Measurements from ENCODE around the gene ONECUT1. TPM values are rescaled to one million over a fixed set of nuclear protein-coding genes. Genes with fewer than 3 reads are reported as not detected.

Gene ONECUT1
- total and polyA plus RNA-seq, 3 experiments from 2014 or later = not detected

- Mint-ChIP-seq H3K4me3 (no peak overlapping the region), H3K27me3 (peaks cover 23 to 53% of the 10 kb centered on the region in 2 donors), H3K9me3 (no peaks in the 10 kb centered on the region), H3K4me1 (no peaks in the 10 kb centered on the region), H3K27ac (no peak overlapping the region), H3K36me3 (no peaks in the 10 kb centered on the region)
- CTCF ChIA-PET = no interaction called here
- Histone ChIP-seq H3K36me3 (ENCODE audit: insufficient read depth, low read length) (no peaks in the 10 kb centered on the region), H3K4me1 (ENCODE audit: insufficient read depth, low read length) (no peaks in the 10 kb centered on the region), H3K27me3 (ENCODE audit: insufficient read depth, low read length, poor library complexity, severe bottlenecking) (peaks cover 13% of the 10 kb centered on the region), H3K9me3 (ENCODE audit: low read length) (no peaks in the 10 kb centered on the region), H3K4me3 (ENCODE audit: low read length) (no peak overlapping the region), H3K27ac (ENCODE audit: low read depth, low read length) (no peak overlapping the region)
- DNase-seq = no peak
- POLR2A ChIA-PET = no interaction called here
These were observed 25.4 kb downstream of the ONECUT1 start for GRCh38 chr15:52764731-52765130.

GRCh38 chr15:52762621-52763020, 27.5 kb downstream of the ONECUT1 start:
- H3K36me3 ChIP-seq (ENCODE audit: insufficient read depth, low read length) = no peaks in the 10 kb centered on the region
- H3K36me3 Mint-ChIP-seq = no peaks in the 10 kb centered on the region
- H3K4me1 Mint-ChIP-seq = no peaks in the 10 kb centered on the region
- no peaks in the 10 kb centered on the region for H3K9me3 Mint-ChIP-seq
- H3K4me1 ChIP-seq (ENCODE audit: insufficient read depth, low read length) = no peaks in the 10 kb centered on the region
- H3K27me3 Mint-ChIP-seq = peaks cover 20 to 40% of the 10 kb centered on the region in 2 donors
- no peak overlapping the region for H3K27ac ChIP-seq (ENCODE audit: low read depth, low read length)
- no peak for DNase-seq
- ChIA-PET CTCF (no interaction called here), POLR2A (no interaction called here)
- H3K4me3 ChIP-seq (ENCODE audit: low read length) = no peak overlapping the region
- H3K9me3 ChIP-seq (ENCODE audit: low read length) = no peaks in the 10 kb centered on the region
- no peak overlapping the region for H3K27ac Mint-ChIP-seq
- H3K27me3 ChIP-seq (ENCODE audit: insufficient read depth, low read length, poor library complexity, severe bottlenecking) = peaks cover 15% of the 10 kb centered on the region
- no peak overlapping the region for H3K4me3 Mint-ChIP-seq

- no peaks in the 10 kb centered on the region for H3K9me3 ChIP-seq (ENCODE audit: low read length)
- Mint-ChIP-seq H3K27me3 (peaks cover 18 to 33% of the 10 kb centered on the region in 2 donors), H3K27ac (no peak overlapping the region), H3K36me3 (no peaks in the 10 kb centered on the region), H3K4me3 (no peak overlapping the region), H3K9me3 (no peaks in the 10 kb centered on the region), H3K4me1 (no peaks in the 10 kb centered on the region)
- POLR2A ChIA-PET = no interaction called here
- no peaks in the 10 kb centered on the region for H3K4me1 ChIP-seq (ENCODE audit: insufficient read depth, low read length)
- DNase-seq = no peak
- H3K27ac ChIP-seq (ENCODE audit: low read depth, low read length) = no peak overlapping the region
- CTCF ChIA-PET = no interaction called here
- no peak overlapping the region for H3K4me3 ChIP-seq (ENCODE audit: low read length)
- no peaks in the 10 kb centered on the region for H3K36me3 ChIP-seq (ENCODE audit: insufficient read depth, low read length)
- H3K27me3 ChIP-seq (ENCODE audit: insufficient read depth, low read length, poor library complexity, severe bottlenecking) = peaks cover 3% of the 10 kb centered on the region
These were observed 29.6 kb downstream of the ONECUT1 start for GRCh38 chr15:52760562-52760961.

GRCh38 chr15:52759969-52760368, 30.2 kb downstream of the ONECUT1 start:
- Mint-ChIP-seq H3K27ac (no peak overlapping the region), H3K27me3 (peaks cover 17 to 33% of the 10 kb centered on the region in 2 donors), H3K4me3 (no peak overlapping the region), H3K4me1 (no peaks in the 10 kb centered on the region), H3K36me3 (no peaks in the 10 kb centered on the region), H3K9me3 (no peaks in the 10 kb centered on the region)
- H3K9me3 ChIP-seq (ENCODE audit: low read length) = no peaks in the 10 kb centered on the region
- peaks cover 3% of the 10 kb centered on the region for H3K27me3 ChIP-seq (ENCODE audit: insufficient read depth, low read length, poor library complexity, severe bottlenecking)
- no peaks in the 10 kb centered on the region for H3K4me1 ChIP-seq (ENCODE audit: insufficient read depth, low read length)
- H3K4me3 ChIP-seq (ENCODE audit: low read length) = no peak overlapping the region
- no peak for DNase-seq
- H3K36me3 ChIP-seq (ENCODE audit: insufficient read depth, low read length) = no peaks in the 10 kb centered on the region
- CTCF ChIA-PET = no interaction called here
- POLR2A ChIA-PET = no interaction called here
- no peak overlapping the region for H3K27ac ChIP-seq (ENCODE audit: low read depth, low read length)

GRCh38 chr15:52757496-52757895, 32.6 kb downstream of the ONECUT1 start:
- ChIA-PET POLR2A (no interaction called here), CTCF (no interaction called here)
- no peaks in the 10 kb centered on the region for H3K9me3 Mint-ChIP-seq
- Histone ChIP-seq H3K27ac (ENCODE audit: low read depth, low read length) (no peak overlapping the region), H3K4me3 (ENCODE audit: low read length) (no peak overlapping the region), H3K4me1 (ENCODE audit: insufficient read depth, low read length) (no peaks in the 10 kb centered on the region), H3K36me3 (ENCODE audit: insufficient read depth, low read length) (no peaks in the 10 kb centered on the region), H3K27me3 (ENCODE audit: insufficient read depth, low read length, poor library complexity, severe bottlenecking) (peaks cover 13% of the 10 kb centered on the region), H3K9me3 (ENCODE audit: low read length) (no peaks in the 10 kb centered on the region)
- peaks cover 15 to 41% of the 10 kb centered on the region in 2 donors for H3K27me3 Mint-ChIP-seq
- H3K27ac Mint-ChIP-seq = no peak overlapping the region
- DNase-seq = no peak
- no peak overlapping the region for H3K4me3 Mint-ChIP-seq
- no peaks in the 10 kb centered on the region for H3K4me1 Mint-ChIP-seq
- no peaks in the 10 kb centered on the region for H3K36me3 Mint-ChIP-seq

- Histone ChIP-seq H3K36me3 (ENCODE audit: insufficient read depth, low read length) (no peaks in the 10 kb centered on the region), H3K9me3 (ENCODE audit: low read length) (no peaks in the 10 kb centered on the region), H3K4me1 (ENCODE audit: insufficient read depth, low read length) (no peaks in the 10 kb centered on the region), H3K27me3 (ENCODE audit: insufficient read depth, low read length, poor library complexity, severe bottlenecking) (peaks cover 9% of the 10 kb centered on the region), H3K27ac (ENCODE audit: low read depth, low read length) (no peak overlapping the region), H3K4me3 (ENCODE audit: low read length) (no peak overlapping the region)
- Mint-ChIP-seq H3K9me3 (no peaks in the 10 kb centered on the region), H3K27ac (no peak overlapping the region), H3K4me1 (no peaks in the 10 kb centered on the region), H3K4me3 (no peak overlapping the region), H3K27me3 (peaks cover 10 to 75% of the 10 kb centered on the region in 2 donors), H3K36me3 (no peaks in the 10 kb centered on the region)
- ChIA-PET POLR2A (no interaction called here), CTCF (no interaction called here)
- no peak for DNase-seq
These were observed 38.6 kb downstream of the ONECUT1 start for GRCh38 chr15:52751522-52751921.

- no peak overlapping the region for H3K27ac ChIP-seq (ENCODE audit: low read depth, low read length)
- H3K9me3 ChIP-seq (ENCODE audit: low read length) = no peaks in the 10 kb centered on the region
- no peak for DNase-seq
- no peak overlapping the region for H3K27ac Mint-ChIP-seq
- peaks cover 10 to 74% of the 10 kb centered on the region in 2 donors for H3K27me3 Mint-ChIP-seq
- no peak overlapping the region for H3K4me3 Mint-ChIP-seq
- ChIA-PET POLR2A (no interaction called here), CTCF (no interaction called here)
- no peak overlapping the region for H3K4me3 ChIP-seq (ENCODE audit: low read length)
- no peaks in the 10 kb centered on the region for H3K36me3 ChIP-seq (ENCODE audit: insufficient read depth, low read length)
- no peaks in the 10 kb centered on the region for H3K9me3 Mint-ChIP-seq
- H3K4me1 Mint-ChIP-seq = no peaks in the 10 kb centered on the region
- no peaks in the 10 kb centered on the region for H3K4me1 ChIP-seq (ENCODE audit: insufficient read depth, low read length)
- H3K27me3 ChIP-seq (ENCODE audit: insufficient read depth, low read length, poor library complexity, severe bottlenecking) = peaks cover 6% of the 10 kb centered on the region
- no peaks in the 10 kb centered on the region for H3K36me3 Mint-ChIP-seq
These were observed 40.9 kb downstream of the ONECUT1 start for GRCh38 chr15:52749258-52749657.

- CTCF ChIA-PET = interaction anchor here (1.9 kb wide), 1 partner anchor 489 kb away, joined by 7 read pairs; no protein-coding TSS in a partner anchor
- H3K27ac Mint-ChIP-seq = no peak overlapping the region
- Histone ChIP-seq H3K4me1 (ENCODE audit: insufficient read depth, low read length) (no peaks in the 10 kb centered on the region), H3K9me3 (ENCODE audit: low read length) (no peaks in the 10 kb centered on the region), H3K27ac (ENCODE audit: low read depth, low read length) (no peak overlapping the region), H3K27me3 (ENCODE audit: insufficient read depth, low read length, poor library complexity, severe bottlenecking) (no peaks in the 10 kb centered on the region), H3K4me3 (ENCODE audit: low read length) (no peak overlapping the region), H3K36me3 (ENCODE audit: insufficient read depth, low read length) (no peaks in the 10 kb centered on the region)
- no peaks in the 10 kb centered on the region for H3K4me1 Mint-ChIP-seq
- H3K4me3 Mint-ChIP-seq = no peak overlapping the region
- H3K27me3 Mint-ChIP-seq = peaks cover 10 to 49% of the 10 kb centered on the region in 2 donors
- no peaks in the 10 kb centered on the region for H3K36me3 Mint-ChIP-seq
- POLR2A ChIA-PET = no interaction called here
- no peaks in the 10 kb centered on the region for H3K9me3 Mint-ChIP-seq
- no peak for DNase-seq
These were observed 43.9 kb downstream of the ONECUT1 start for GRCh38 chr15:52746162-52746757.
